PC-3 (cell line): ENCODE measurements around the gene CD52. TPM values are rescaled to one million over a fixed set of nuclear protein-coding genes. Genes with fewer than 3 reads are reported as not detected.

Source experiments
- ATAC-seq: fragments of 200-7000 bp; cut with Tn5 transposase; 2 replicates; pipeline ENCODE4 v1.9.1; 2020; ENCODE audit warnings: mild to moderate bottlenecking, moderate library complexity
- BruUV-seq: library from RNA; stranded (reverse); fragments of 400-500 nt; replicated peaks from 2 replicates; lab custom pipeline; 2021; lab: Mats Ljungman, UMichigan
- CTCF ChIA-PET: fragments of 300-600 bp; sonication (Branson Sonifier 250); formaldehyde crosslinking; loops from one replicate; lab custom pipeline; 2022; ENCODE audit warnings: antibody characterized with exemption; lab: Charles Lee
- POLR2A ChIA-PET: fragments of 300-600 bp; sonication (Branson Sonifier 250); formaldehyde crosslinking; loops from one replicate; lab custom pipeline; 2022; ENCODE audit warnings: antibody characterized with exemption; ENCODE audit not compliant: unreplicated experiment; lab: Charles Lee
- DNase-seq: peaks from one replicate; pipeline ENCODE4 v3.0.0-alpha.2; 2015
- H2AFZ ChIP-seq: fragments of 300-600 bp; sonication (generic); 2 replicates; pipeline ENCODE4 v1.6.0; 2016; ENCODE audit warnings: antibody characterized with exemption, low read length
- H3F3A ChIP-seq: fragments of 300-600 bp; sonication (generic); one replicate; pipeline ENCODE4 v1.6.0; 2017; ENCODE audit warnings: antibody characterized with exemption, low read length, control low read depth, mild to moderate bottlenecking; ENCODE audit not compliant: unreplicated experiment
- H3K27ac ChIP-seq: fragments of 300-600 bp; sonication (generic); 2 replicates; pipeline ENCODE4 v1.5.1; 2016; ENCODE audit warnings: mild to moderate bottlenecking, low read length
- H3K27me3 ChIP-seq: fragments of 300-600 bp; sonication (generic); 2 replicates; pipeline ENCODE4 v1.6.1; 2016; ENCODE audit warnings: low read length, mixed read lengths
- H3K36me3 ChIP-seq: fragments of 300-600 bp; sonication (generic); 2 replicates; pipeline ENCODE4 v1.6.1; 2016; ENCODE audit warnings: low read depth, mixed run types, low read length, mixed read lengths
- H3K4me1 ChIP-seq: fragments of 300-600 bp; sonication (generic); 2 replicates; pipeline ENCODE4 v1.5.1; 2016; ENCODE audit warnings: low read length; ENCODE audit not compliant: insufficient read depth
- H3K4me2 ChIP-seq: fragments of 300-600 bp; sonication (generic); 2 replicates; pipeline ENCODE4 v1.6.0; 2016; ENCODE audit warnings: low read length
- H3K4me3 ChIP-seq: fragments of 300-600 bp; sonication (generic); 2 replicates; pipeline ENCODE4 v1.5.1; 2016; ENCODE audit warnings: mild to moderate bottlenecking, low read length, mixed read lengths
- H3K79me2 ChIP-seq: fragments of 300-600 bp; sonication (generic); 2 replicates; pipeline ENCODE4 v1.6.1; 2017; ENCODE audit warnings: low read length, mixed read lengths
- H3K9ac ChIP-seq: fragments of 300-600 bp; sonication (generic); 2 replicates; pipeline ENCODE4 v1.6.0; 2016; ENCODE audit warnings: mild to moderate bottlenecking, low read length
- H3K9me2 ChIP-seq: fragments of 300-600 bp; sonication (generic); replicated peaks from 2 replicates; pipeline ENCODE4 v1.6.1; 2016; ENCODE audit warnings: mixed run types, low read length, mixed read lengths
- H3K9me3 ChIP-seq: fragments of 300-600 bp; sonication (generic); 2 replicates; pipeline ENCODE4 v1.6.1; 2016; ENCODE audit warnings: low read length, mixed read lengths
- H4K20me1 ChIP-seq: fragments of 300-600 bp; sonication (generic); 2 replicates; pipeline ENCODE4 v1.6.1; 2016; ENCODE audit warnings: low read length, mixed read lengths
- EZH2 ChIP-seq: fragments of 300-600 bp; sonication (generic); IDR thresholded peaks from one replicate; pipeline ENCODE4 v1.6.1; 2017; ENCODE audit warnings: antibody characterized with exemption, mild to moderate bottlenecking, low read length; ENCODE audit not compliant: unreplicated experiment
- EZH2phosphoT487 ChIP-seq: fragments of 300-600 bp; sonication (generic); IDR thresholded peaks from 2 replicates; pipeline ENCODE4 v1.6.1; 2018; ENCODE audit warnings: mild to moderate bottlenecking, antibody characterized with exemption, low read length, borderline replicate concordance
- intact Hi-C: fragments of 100-400 bp; cut with micrococcal nuclease; formaldehyde crosslinking; loops from 2 replicates; pipeline ENCODE4 v1.9.0; 2023
- total RNA-seq: library from RNA; depleted of rRNA; stranded (reverse); fragments of >200 nt; gene quantifications from 2 replicates; pipeline ENCODE4 v1.2.3, GENCODE V29; 2014
- TF ChIP-seq, protein P1 (sequence below): fragments of 300-600 bp; sonication (generic); conservative IDR thresholded peaks from 2 replicates; pipeline ENCODE4 v1.5.1; 2017; ENCODE audit warnings: antibody characterized with exemption, low read depth, mild to moderate bottlenecking, low read length

Gene CD52
- total RNA-seq, 1 experiment from 2014 or later, result not detected

DNA sequence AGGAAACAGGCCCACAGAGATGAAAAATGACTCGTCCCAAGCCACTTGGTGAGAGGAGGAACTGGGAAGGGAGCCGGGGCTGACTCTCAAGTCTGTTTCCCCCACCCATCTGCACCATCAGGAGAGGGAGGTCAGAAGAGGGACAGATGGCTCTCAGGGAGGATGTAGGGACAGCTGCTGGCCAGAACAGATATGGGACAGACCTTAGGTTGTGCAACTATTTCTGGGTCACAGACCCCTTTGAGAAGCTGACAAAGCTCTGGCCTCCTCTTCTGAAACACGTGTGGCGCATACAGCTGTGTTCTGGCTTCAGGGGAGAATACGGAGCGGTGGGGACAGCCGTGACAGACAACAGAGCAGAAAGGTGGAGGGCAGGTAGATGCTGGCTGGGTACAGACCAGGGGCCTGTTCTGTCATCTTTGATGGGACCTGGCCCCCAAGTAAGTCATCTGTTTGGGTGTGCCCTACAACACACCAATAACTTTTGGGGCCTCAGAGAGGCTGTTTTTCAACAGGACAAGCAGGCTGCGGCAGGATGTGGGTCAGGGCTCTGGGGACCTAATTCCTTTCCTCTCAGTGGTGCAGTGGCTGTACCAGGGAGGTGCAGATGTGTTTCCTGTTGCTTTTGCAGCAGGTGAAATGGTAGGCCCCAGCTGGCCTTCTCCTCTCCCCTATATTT is 30.6 kb upstream of the CD52 start:
- Histone ChIP-seq H4K20me1 (no peaks in the 10 kb centered on the region), H3F3A (no peaks in the 10 kb centered on the region), H3K27me3 (no peaks in the 10 kb centered on the region), H2AFZ (no peak overlapping the region), H3K4me2 (no peak overlapping the region), H3K79me2 (0 out of 2 replicates have a peak, but pooled peaks cover 4% of the 10 kb centered on the region), H3K4me3 (no peak overlapping the region), H3K36me3 (no peaks in the 10 kb centered on the region), H3K9me3 (no peaks in the 10 kb centered on the region), H3K9ac (no peak overlapping the region), H3K4me1 (peaks cover 24% of the 10 kb centered on the region), H3K27ac (no peak overlapping the region), H3K9me2 (no peaks in the 10 kb centered on the region)
- CTCF ChIA-PET, result no interaction called here
- BruUV-seq, result no TSS peak
- POLR2A ChIA-PET, result no interaction called here
- TF ChIP-seq EZH2, result no peak
- no peak for TF ChIP-seq EZH2phosphoT487
- TF ChIP-seq, protein P1, sequence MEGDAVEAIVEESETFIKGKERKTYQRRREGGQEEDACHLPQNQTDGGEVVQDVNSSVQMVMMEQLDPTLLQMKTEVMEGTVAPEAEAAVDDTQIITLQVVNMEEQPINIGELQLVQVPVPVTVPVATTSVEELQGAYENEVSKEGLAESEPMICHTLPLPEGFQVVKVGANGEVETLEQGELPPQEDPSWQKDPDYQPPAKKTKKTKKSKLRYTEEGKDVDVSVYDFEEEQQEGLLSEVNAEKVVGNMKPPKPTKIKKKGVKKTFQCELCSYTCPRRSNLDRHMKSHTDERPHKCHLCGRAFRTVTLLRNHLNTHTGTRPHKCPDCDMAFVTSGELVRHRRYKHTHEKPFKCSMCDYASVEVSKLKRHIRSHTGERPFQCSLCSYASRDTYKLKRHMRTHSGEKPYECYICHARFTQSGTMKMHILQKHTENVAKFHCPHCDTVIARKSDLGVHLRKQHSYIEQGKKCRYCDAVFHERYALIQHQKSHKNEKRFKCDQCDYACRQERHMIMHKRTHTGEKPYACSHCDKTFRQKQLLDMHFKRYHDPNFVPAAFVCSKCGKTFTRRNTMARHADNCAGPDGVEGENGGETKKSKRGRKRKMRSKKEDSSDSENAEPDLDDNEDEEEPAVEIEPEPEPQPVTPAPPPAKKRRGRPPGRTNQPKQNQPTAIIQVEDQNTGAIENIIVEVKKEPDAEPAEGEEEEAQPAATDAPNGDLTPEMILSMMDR, result no peak
- DNase-seq (no peak), ATAC-seq (no peak)
- intact Hi-C loops, result no loop called here

DNA sequence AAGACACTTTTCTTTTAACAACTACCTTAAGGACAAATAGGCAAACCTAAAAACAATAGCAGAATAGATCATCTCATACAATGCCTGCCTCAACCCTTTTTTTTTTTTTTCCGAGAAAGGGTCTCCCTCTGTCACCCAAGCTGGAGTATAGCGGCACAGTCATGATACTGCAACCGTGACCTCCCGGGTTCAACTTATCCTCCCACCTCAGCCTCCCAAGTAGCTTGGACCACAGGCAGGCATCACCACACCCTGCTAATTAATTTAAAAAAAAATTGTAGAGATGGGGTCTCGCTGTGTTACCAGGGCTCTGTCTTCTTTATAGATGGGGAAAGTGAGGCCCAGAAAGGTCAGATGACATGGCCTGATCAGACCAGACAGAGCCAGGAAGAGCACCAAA is 29.9 kb upstream of the CD52 start:
- CTCF ChIA-PET, result no interaction called here
- no peaks in the 10 kb centered on the region for H3K9me3 ChIP-seq
- no peaks in the 10 kb centered on the region for H3K27me3 ChIP-seq
- H3K79me2 ChIP-seq, result no peaks in the 10 kb centered on the region
- peaks cover 19% of the 10 kb centered on the region for H3K4me1 ChIP-seq
- ATAC-seq (no peak), DNase-seq (no peak)
- H3K9me2 ChIP-seq, result no peaks in the 10 kb centered on the region
- H2AFZ ChIP-seq, result no peak overlapping the region
- H3F3A ChIP-seq, result no peaks in the 10 kb centered on the region
- H3K27ac ChIP-seq, result no peak overlapping the region
- TF ChIP-seq, protein P1, result no peak
- no peak for TF ChIP-seq EZH2phosphoT487
- no peak for TF ChIP-seq EZH2
- H4K20me1 ChIP-seq, result no peaks in the 10 kb centered on the region
- no peaks in the 10 kb centered on the region for H3K36me3 ChIP-seq
- intact Hi-C loops, result no loop called here
- no peak overlapping the region for H3K4me3 ChIP-seq
- no peak overlapping the region for H3K9ac ChIP-seq
- no TSS peak for BruUV-seq
- H3K4me2 ChIP-seq, result no peak overlapping the region
- POLR2A ChIA-PET, result no interaction called here

DNA sequence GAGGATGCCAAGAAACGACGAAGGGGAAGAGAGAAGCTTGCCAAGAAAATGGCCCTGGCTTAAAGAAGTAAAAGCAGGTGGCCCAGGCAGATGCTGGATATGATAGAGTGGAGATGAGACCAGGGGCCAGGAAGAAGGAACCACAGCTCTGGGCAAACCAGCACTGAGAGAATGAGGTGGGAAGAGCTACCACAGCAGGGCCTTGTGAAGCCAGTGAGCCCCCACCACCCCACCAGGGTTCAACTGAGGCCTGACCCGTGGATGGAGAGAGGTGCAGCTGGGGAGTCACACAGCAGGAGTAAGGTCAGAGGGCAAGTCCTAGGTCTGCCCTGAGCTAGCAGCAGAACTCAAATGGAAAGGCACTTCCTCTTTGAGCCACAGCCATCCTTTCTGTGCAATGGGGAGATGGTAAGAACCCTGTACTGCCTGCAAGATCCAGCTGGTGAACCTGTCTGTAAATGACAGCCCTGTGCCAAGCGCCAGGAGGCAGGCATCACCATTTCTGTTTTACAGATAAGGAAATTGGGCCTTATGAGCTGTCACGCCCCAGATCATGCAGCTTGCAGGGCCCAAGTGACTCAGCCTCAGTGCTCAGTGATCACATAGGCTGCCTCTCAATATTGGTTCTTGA is 29.3 kb upstream of the CD52 start:
- H3K27ac ChIP-seq, result no peak overlapping the region
- H3K9me2 ChIP-seq, result no peaks in the 10 kb centered on the region
- CTCF ChIA-PET, result interaction anchor here (0.8 to 0.9 kb wide), 2 partner anchors 33 to 53 kb away, joined by 3 to 4 read pairs; no protein-coding TSS in a partner anchor
- no peak overlapping the region for H3K9ac ChIP-seq
- intact Hi-C loops, result no loop called here
- H3K79me2 ChIP-seq, result no peaks in the 10 kb centered on the region
- DNase-seq (no peak), ATAC-seq (no peak)
- H3K9me3 ChIP-seq, result no peaks in the 10 kb centered on the region
- no peaks in the 10 kb centered on the region for H4K20me1 ChIP-seq
- POLR2A ChIA-PET, result interaction anchor here (1.1 kb wide), 1 partner anchor 9 kb away, joined by 5 read pairs; the partner anchor contains the start of gene SH3BGRL3
- H3K4me2 ChIP-seq, result no peak overlapping the region
- H2AFZ ChIP-seq, result no peak overlapping the region
- H3K36me3 ChIP-seq, result no peaks in the 10 kb centered on the region
- H3F3A ChIP-seq, result no peaks in the 10 kb centered on the region
- H3K27me3 ChIP-seq, result no peaks in the 10 kb centered on the region
- peaks cover 16% of the 10 kb centered on the region for H3K4me1 ChIP-seq
- no TSS peak for BruUV-seq
- no peak overlapping the region for H3K4me3 ChIP-seq
- TF ChIP-seq EZH2, result no peak
